Fibroblast of the aortic adventitia (primary cell): ENCODE data around the gene S100A4. TPM values are rescaled to one million over a fixed set of nuclear protein-coding genes. Genes with fewer than 3 reads are reported as not detected.
"Not testable (repeated sequence)": the region's sequence is repeated elsewhere in the genome, so short reads cannot be mapped to it uniquely, and the experiment has no call there.

Experiments used
- DNase-seq: peaks from one replicate; pipeline ENCODE4 v3.0.0-alpha.2; 2010; ENCODE audit warnings: low read depth
- H3K4me3 ChIP-seq: 2 replicates; pipeline ENCODE4 v1.5.1; 2011; ENCODE audit warnings: low read depth, mild to moderate bottlenecking, control low read depth, low read length, moderate library complexity
- CTCF ChIP-seq: IDR thresholded peaks from 2 replicates; pipeline ENCODE4 v1.5.1; 2011; ENCODE audit warnings: mild to moderate bottlenecking, low read length, control low read depth, inconsistent platforms; ENCODE audit not compliant: insufficient read depth
- total RNA-seq: library from RNA; depleted of rRNA; stranded (reverse); fragments of >200 nt; gene quantifications from 2 replicates; pipeline ENCODE4 v1.2.3, GENCODE V29; 2012; ENCODE audit warnings: low replicate concordance

Gene S100A4
- total RNA-seq, 1 donor = 585 TPM

GRCh38 chr1:153583976-153584375 lies 38.4 kb upstream of the S100A4 start:
- DNase-seq = no peak
- no peak for TF ChIP-seq CTCF
- no peak overlapping the region for H3K4me3 ChIP-seq

GRCh38 chr1:153583514-153583913 lies 37.9 kb upstream of the S100A4 start:
- H3K4me3 ChIP-seq, DNase-seq: not testable (repeated sequence)

- DNase-seq, H3K4me3 ChIP-seq: not testable (repeated sequence)
These were observed 37.2 kb upstream of the S100A4 start for GRCh38 chr1:153582836-153583235.

- no peak for TF ChIP-seq CTCF
- DNase-seq = no peak
- H3K4me3 ChIP-seq = no peak overlapping the region
These were observed 33.3 kb upstream of the S100A4 start for GRCh38 chr1:153578936-153579335.

GRCh38 chr1:153578490-153578889 lies 32.9 kb upstream of the S100A4 start:
- H3K4me3 ChIP-seq = no peak overlapping the region
- no peak for DNase-seq
- TF ChIP-seq CTCF = no peak

- no peak for DNase-seq
- no peak for TF ChIP-seq CTCF
- H3K4me3 ChIP-seq = no peak overlapping the region
These were observed 32.0 kb upstream of the S100A4 start for GRCh38 chr1:153577624-153578051.

- DNase-seq = no peak
- H3K4me3 ChIP-seq = no peak overlapping the region
- TF ChIP-seq CTCF = no peak
These were observed 31.5 kb upstream of the S100A4 start for GRCh38 chr1:153577138-153577537.

- H3K4me3 ChIP-seq, DNase-seq: not testable (repeated sequence)
These were observed 29.9 kb upstream of the S100A4 start for GRCh38 chr1:153575497-153575896.

- H3K4me3 ChIP-seq, DNase-seq: not testable (repeated sequence)
These were observed 29.5 kb upstream of the S100A4 start for GRCh38 chr1:153575081-153575491.
